Measurements from ENCODE around the gene NELFA.

NELFA gene

GRCh38 chr4:2044542-2045517 lies 36.1 kb upstream of the NELFA start:
- peaks cover 6% of the 10 kb centered on the region for H3K9me3 ChIP-seq (ENCODE audit: control insufficient read depth, low read length)
- H3K4me1 ChIP-seq (ENCODE audit: control insufficient read depth, insufficient read depth, low read depth, low read length): peaks cover 38% of the 10 kb centered on the region
- no peak overlapping the region for H4K91ac ChIP-seq (ENCODE audit: low read length)
- H3K27me3 ChIP-seq (ENCODE audit: control insufficient read depth in 1 of 2, insufficient read depth in 1 of 2, low read length in 2 of 2): peaks cover 14 to 34% of the 10 kb centered on the region in 2 experiments
- H3K36me3 ChIP-seq (ENCODE audit: control insufficient read depth in 1 of 2, insufficient read depth in 2 of 2, low read depth in 1 of 2, low read length in 2 of 2): peaks cover 0 to 14% of the 10 kb centered on the region in 2 experiments
- no peak overlapping the region for H3K23ac ChIP-seq (ENCODE audit: low read length in 2 of 2)
- H2BK12ac ChIP-seq (ENCODE audit: low read length in 2 of 2): no peak overlapping the region
- H3K79me1 ChIP-seq (replicated peaks; ENCODE audit: low read length, poor library complexity, severe bottlenecking): peaks cover 8% of the 10 kb centered on the region
- H3K4me2 ChIP-seq (ENCODE audit: low read length, poor library complexity, severe bottlenecking): no peak overlapping the region
- H2BK120ac ChIP-seq (ENCODE audit: low read depth, low read length): no peak overlapping the region
- H2BK5ac ChIP-seq (ENCODE audit: low read depth, low read length, poor library complexity, severe bottlenecking): no peak overlapping the region
- H3K18ac ChIP-seq (ENCODE audit: low read depth in 1 of 2, low read length in 2 of 2): no peak overlapping the region
- no peak overlapping the region for H3K14ac ChIP-seq (ENCODE audit: low read length in 2 of 2)
- peak overlapping the region; percentile 19 for H4K8ac ChIP-seq (ENCODE audit: low read length)
- H3K4ac ChIP-seq (ENCODE audit: low read depth in 1 of 2, low read length in 2 of 2): no peak overlapping the region
- no peak overlapping the region for H2BK15ac ChIP-seq (ENCODE audit: low read depth, poor library complexity, severe bottlenecking)
- no peak overlapping the region for H3K9ac ChIP-seq (ENCODE audit: low read length)
- 94% methylated on average over 18 of the region's 18 CpGs for WGBS
- no peak for DNase-seq
- no peak overlapping the region for H2AFZ ChIP-seq (ENCODE audit: low read depth, low read length)
- H2AK5ac ChIP-seq (ENCODE audit: low read length, severe bottlenecking): no peak overlapping the region
- no peak overlapping the region for H3K4me3 ChIP-seq (ENCODE audit: insufficient read depth in 1 of 2, low read depth in 1 of 2, low read length in 2 of 2)
- H3K27ac ChIP-seq (ENCODE audit: low read length, poor library complexity, severe bottlenecking): no peak overlapping the region

- H3K27ac ChIP-seq (ENCODE audit: low read length, poor library complexity, severe bottlenecking): no peak overlapping the region
- H3K4me1 ChIP-seq (ENCODE audit: control insufficient read depth, insufficient read depth, low read depth, low read length): peaks cover 38% of the 10 kb centered on the region
- H2AFZ ChIP-seq (ENCODE audit: low read depth, low read length): no peak overlapping the region
- H3K14ac ChIP-seq (ENCODE audit: low read length in 2 of 2): no peak overlapping the region
- H3K27me3 ChIP-seq (ENCODE audit: control insufficient read depth in 1 of 2, insufficient read depth in 1 of 2, low read length in 2 of 2): peaks cover 14 to 31% of the 10 kb centered on the region in 2 experiments
- no peak overlapping the region for H3K9ac ChIP-seq (ENCODE audit: low read length)
- H3K18ac ChIP-seq (ENCODE audit: low read depth in 1 of 2, low read length in 2 of 2): no peak overlapping the region
- H2BK5ac ChIP-seq (ENCODE audit: low read depth, low read length, poor library complexity, severe bottlenecking): no peak overlapping the region
- H3K23ac ChIP-seq (ENCODE audit: low read length in 2 of 2): no peak overlapping the region
- H2AK5ac ChIP-seq (ENCODE audit: low read length, severe bottlenecking): no peak overlapping the region
- peaks cover 8% of the 10 kb centered on the region for H3K79me1 ChIP-seq (replicated peaks; ENCODE audit: low read length, poor library complexity, severe bottlenecking)
- WGBS: 93% methylated on average over 6 of the region's 6 CpGs
- H3K4me3 ChIP-seq (ENCODE audit: insufficient read depth in 1 of 2, low read depth in 1 of 2, low read length in 2 of 2): no peak overlapping the region
- H4K91ac ChIP-seq (ENCODE audit: low read length): no peak overlapping the region
- peaks cover 6% of the 10 kb centered on the region for H3K9me3 ChIP-seq (ENCODE audit: control insufficient read depth, low read length)
- H2BK15ac ChIP-seq (ENCODE audit: low read depth, poor library complexity, severe bottlenecking): no peak overlapping the region
- H2BK12ac ChIP-seq (ENCODE audit: low read length in 2 of 2): no peak overlapping the region
- peaks cover 0 to 14% of the 10 kb centered on the region in 2 experiments for H3K36me3 ChIP-seq (ENCODE audit: control insufficient read depth in 1 of 2, insufficient read depth in 2 of 2, low read depth in 1 of 2, low read length in 2 of 2)
- DNase-seq: no peak
- H3K4ac ChIP-seq (ENCODE audit: low read depth in 1 of 2, low read length in 2 of 2): no peak overlapping the region
- no peak overlapping the region for H3K4me2 ChIP-seq (ENCODE audit: low read length, poor library complexity, severe bottlenecking)
- H4K8ac ChIP-seq (ENCODE audit: low read length): no peak overlapping the region
- H2BK120ac ChIP-seq (ENCODE audit: low read depth, low read length): no peak overlapping the region
These were observed 35.3 kb upstream of the NELFA start for GRCh38 chr4:2044119-2044485.

GRCh38 chr4:2043396-2044118 lies 34.8 kb upstream of the NELFA start:
- Histone ChIP-seq H3K4me3 (ENCODE audit: insufficient read depth in 1 of 2, low read depth in 1 of 2, low read length in 2 of 2) (no peak overlapping the region), H3K4me2 (ENCODE audit: low read length, poor library complexity, severe bottlenecking) (no peak overlapping the region), H3K27me3 (ENCODE audit: control insufficient read depth in 1 of 2, insufficient read depth in 1 of 2, low read length in 2 of 2) (peaks cover 14 to 27% of the 10 kb centered on the region in 2 experiments), H3K9me3 (ENCODE audit: control insufficient read depth, low read length) (peaks cover 6% of the 10 kb centered on the region), H3K23ac (ENCODE audit: low read length in 2 of 2) (no peak overlapping the region), H2BK12ac (ENCODE audit: low read length in 2 of 2) (no peak overlapping the region), H3K4ac (ENCODE audit: low read depth in 1 of 2, low read length in 2 of 2) (no peak overlapping the region), H2AK5ac (ENCODE audit: low read length, severe bottlenecking) (no peak overlapping the region), H2BK15ac (ENCODE audit: low read depth, poor library complexity, severe bottlenecking) (no peak overlapping the region), H3K14ac (ENCODE audit: low read length in 2 of 2) (no peak overlapping the region), H4K8ac (ENCODE audit: low read length) (no peak overlapping the region), H2AFZ (ENCODE audit: low read depth, low read length) (no peak overlapping the region), H4K91ac (ENCODE audit: low read length) (no peak overlapping the region), H3K27ac (ENCODE audit: low read length, poor library complexity, severe bottlenecking) (no peak overlapping the region), H2BK5ac (ENCODE audit: low read depth, low read length, poor library complexity, severe bottlenecking) (no peak overlapping the region), H3K9ac (ENCODE audit: low read length) (no peak overlapping the region), H3K79me1 (replicated peaks; ENCODE audit: low read length, poor library complexity, severe bottlenecking) (peaks cover 8% of the 10 kb centered on the region), H3K4me1 (ENCODE audit: control insufficient read depth, insufficient read depth, low read depth, low read length) (peaks cover 38% of the 10 kb centered on the region), H2BK120ac (ENCODE audit: low read depth, low read length) (no peak overlapping the region), H3K18ac (ENCODE audit: low read depth in 1 of 2, low read length in 2 of 2) (no peak overlapping the region), H3K36me3 (ENCODE audit: control insufficient read depth in 1 of 2, insufficient read depth in 2 of 2, low read depth in 1 of 2, low read length in 2 of 2) (peaks cover 0 to 14% of the 10 kb centered on the region in 2 experiments)
- WGBS: 97% methylated on average over 18 of the region's 18 CpGs
- DNase-seq: no peak

- no peak overlapping the region for H4K8ac ChIP-seq (ENCODE audit: low read length)
- no peak overlapping the region for H2AFZ ChIP-seq (ENCODE audit: low read depth, low read length)
- no peak overlapping the region for H4K91ac ChIP-seq (ENCODE audit: low read length)
- H2BK120ac ChIP-seq (ENCODE audit: low read depth, low read length): no peak overlapping the region
- H3K79me1 ChIP-seq (replicated peaks; ENCODE audit: low read length, poor library complexity, severe bottlenecking): peaks cover 8% of the 10 kb centered on the region
- peaks cover 14 to 21% of the 10 kb centered on the region in 2 experiments for H3K27me3 ChIP-seq (ENCODE audit: control insufficient read depth in 1 of 2, insufficient read depth in 1 of 2, low read length in 2 of 2)
- H2BK5ac ChIP-seq (ENCODE audit: low read depth, low read length, poor library complexity, severe bottlenecking): no peak overlapping the region
- H3K4ac ChIP-seq (ENCODE audit: low read depth in 1 of 2, low read length in 2 of 2): no peak overlapping the region
- peaks cover 0 to 14% of the 10 kb centered on the region in 2 experiments for H3K36me3 ChIP-seq (ENCODE audit: control insufficient read depth in 1 of 2, insufficient read depth in 2 of 2, low read depth in 1 of 2, low read length in 2 of 2)
- no peak overlapping the region for H3K23ac ChIP-seq (ENCODE audit: low read length in 2 of 2)
- no peak for DNase-seq
- peak overlapping the region; percentile 92 for H3K4me2 ChIP-seq (ENCODE audit: low read length, poor library complexity, severe bottlenecking)
- no peak overlapping the region for H3K18ac ChIP-seq (ENCODE audit: low read depth in 1 of 2, low read length in 2 of 2)
- no peak overlapping the region for H3K9ac ChIP-seq (ENCODE audit: low read length)
- H3K4me1 ChIP-seq (ENCODE audit: control insufficient read depth, insufficient read depth, low read depth, low read length): peaks cover 38% of the 10 kb centered on the region
- WGBS: 92% methylated on average over 7 of the region's 8 CpGs
- H2BK12ac ChIP-seq (ENCODE audit: low read length in 2 of 2): no peak overlapping the region
- no peak overlapping the region for H2BK15ac ChIP-seq (ENCODE audit: low read depth, poor library complexity, severe bottlenecking)
- no peak overlapping the region for H3K14ac ChIP-seq (ENCODE audit: low read length in 2 of 2)
- no peak overlapping the region for H3K27ac ChIP-seq (ENCODE audit: low read length, poor library complexity, severe bottlenecking)
- peaks cover 6% of the 10 kb centered on the region for H3K9me3 ChIP-seq (ENCODE audit: control insufficient read depth, low read length)
- peak overlapping the region in 1 of 2 experiments; percentile 62 for H3K4me3 ChIP-seq (ENCODE audit: insufficient read depth in 1 of 2, low read depth in 1 of 2, low read length in 2 of 2)
- H2AK5ac ChIP-seq (ENCODE audit: low read length, severe bottlenecking): no peak overlapping the region
These were observed 34.2 kb upstream of the NELFA start for GRCh38 chr4:2042947-2043395.

All from mesenchymal stem cell (in vitro differentiated cells and primary cell).